Tibial nerve (tissue), 4 donors: Measurements from ENCODE around the gene DLX2. TPM values are rescaled to one million over a fixed set of nuclear protein-coding genes. Genes with fewer than 3 reads are reported as not detected.

ENCODE experiments used
- DNase-seq, 2 donors: peaks; one replicate each; pipeline ENCODE4 v3.0.0-alpha.2; 2019; ENCODE audit warnings: low spot score in 2 of 2
- H3K27ac ChIP-seq, 4 donors: fragments of 200-600 bp; sonication (generic) in 3 of 4; one replicate each; pipeline ENCODE4 v1.5.1; 2017 to 2019; ENCODE audit warnings: mild to moderate bottlenecking in 1 of 4
- H3K27me3 ChIP-seq, 2 donors: fragments of 200-600 bp; sonication (generic) in 1 of 2; one replicate each; pipeline versions ENCODE4 v1.5.1 to v1.6.0; 2017 to 2019
- H3K36me3 ChIP-seq, 3 donors: fragments of 200-600 bp; sonication (generic); one replicate each; pipeline ENCODE4 v1.5.1; 2018 to 2019
- H3K4me1 ChIP-seq, 4 donors: fragments of 200-600 bp; sonication (generic) in 3 of 4; one replicate each; pipeline ENCODE4 v1.5.1; 2017 to 2019
- H3K4me3 ChIP-seq, 4 donors: fragments of 200-600 bp; sonication (generic) in 3 of 4; one replicate each; pipeline ENCODE4 v1.5.1; 2017 to 2019; ENCODE audit warnings: mild to moderate bottlenecking in 1 of 4, moderate library complexity in 1 of 4
- H3K9me3 ChIP-seq, 4 donors: fragments of 200-600 bp; sonication (generic) in 3 of 4; one replicate each; pipeline ENCODE4 v1.5.1; 2017 to 2019
- EP300 ChIP-seq, 2 donors: sonication (generic); formaldehyde crosslinking; IDR thresholded peaks; one replicate each; pipeline ENCODE4 v1.6.1; 2017; ENCODE audit warnings: antibody characterized with exemption in 2 of 2, mild to moderate bottlenecking in 1 of 2
- POLR2A ChIP-seq, 2 donors: fragments of 450-650 bp; IDR thresholded peaks; one replicate each; pipeline ENCODE4 v1.6.1; 2017; ENCODE audit warnings: antibody characterized with exemption in 2 of 2, mild to moderate bottlenecking in 2 of 2, moderate library complexity in 2 of 2
- WGBS, 2 donors: methylation state at CpG; one replicate each; pipeline ENCODE4 v1.1.5; 2018; 5-methylcytosine and 5-hydroxymethylcytosine counted together
- total RNA-seq, 4 donors: library from RNA; depleted of rRNA; stranded (reverse); fragments of >200 nt; gene quantifications; one replicate each; pipeline ENCODE4 v1.1.0, GENCODE V29; 2016
- TF ChIP-seq, protein P1 (sequence below), 5 experiments: fragments of 200-600 bp in 3 of 5; fragments of 450-650 bp in 2 of 5; sonication (generic) in 3 of 5; IDR thresholded peaks; one replicate each; pipeline ENCODE4 v1.5.1; 2016 to 2019; ENCODE audit warnings: antibody characterized with exemption in 5 of 5, mild to moderate bottlenecking in 3 of 5, moderate library complexity in 2 of 5

DLX2 gene
- total RNA-seq, 4 donors from 2014 or later: not detected

DNA sequence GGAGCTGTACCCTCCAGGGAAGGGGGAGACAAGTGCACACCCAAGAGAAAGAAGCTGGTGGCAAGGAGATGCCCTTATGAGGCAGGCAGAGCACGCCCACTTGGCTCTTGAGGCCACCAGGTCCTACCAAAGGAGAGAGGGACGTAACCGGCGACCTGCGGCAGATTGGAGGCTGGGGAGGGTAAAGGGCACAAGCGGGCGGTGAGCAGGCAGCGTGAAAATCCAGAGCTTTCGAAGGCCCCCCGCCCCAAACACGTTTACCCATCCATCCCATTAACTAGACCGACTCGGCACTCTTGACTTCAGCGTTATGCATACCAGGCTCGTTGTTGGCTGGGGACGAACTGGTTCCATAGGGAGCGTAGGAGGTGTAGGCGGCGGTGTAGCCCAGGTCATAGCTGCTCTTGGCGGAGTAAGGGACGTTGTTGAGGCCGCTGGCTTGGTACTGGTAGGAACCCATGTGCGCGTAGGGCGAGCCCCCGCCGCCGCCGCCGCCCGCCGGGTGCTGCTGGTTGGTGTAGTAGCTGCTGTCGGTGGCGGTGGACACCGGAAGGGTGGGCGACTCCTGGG lies 794 bp downstream of the DLX2 start:
- no peaks in the 10 kb centered on the region for H3K36me3 ChIP-seq
- H3K27me3 ChIP-seq: peaks cover 19 to 100% of the 10 kb centered on the region in 2 donors
- TF ChIP-seq POLR2A (IDR thresholded peaks at IDR 0.05) (no peak), EP300 (IDR thresholded peaks at IDR 0.05) (no peak)
- TF ChIP-seq, protein P1, sequence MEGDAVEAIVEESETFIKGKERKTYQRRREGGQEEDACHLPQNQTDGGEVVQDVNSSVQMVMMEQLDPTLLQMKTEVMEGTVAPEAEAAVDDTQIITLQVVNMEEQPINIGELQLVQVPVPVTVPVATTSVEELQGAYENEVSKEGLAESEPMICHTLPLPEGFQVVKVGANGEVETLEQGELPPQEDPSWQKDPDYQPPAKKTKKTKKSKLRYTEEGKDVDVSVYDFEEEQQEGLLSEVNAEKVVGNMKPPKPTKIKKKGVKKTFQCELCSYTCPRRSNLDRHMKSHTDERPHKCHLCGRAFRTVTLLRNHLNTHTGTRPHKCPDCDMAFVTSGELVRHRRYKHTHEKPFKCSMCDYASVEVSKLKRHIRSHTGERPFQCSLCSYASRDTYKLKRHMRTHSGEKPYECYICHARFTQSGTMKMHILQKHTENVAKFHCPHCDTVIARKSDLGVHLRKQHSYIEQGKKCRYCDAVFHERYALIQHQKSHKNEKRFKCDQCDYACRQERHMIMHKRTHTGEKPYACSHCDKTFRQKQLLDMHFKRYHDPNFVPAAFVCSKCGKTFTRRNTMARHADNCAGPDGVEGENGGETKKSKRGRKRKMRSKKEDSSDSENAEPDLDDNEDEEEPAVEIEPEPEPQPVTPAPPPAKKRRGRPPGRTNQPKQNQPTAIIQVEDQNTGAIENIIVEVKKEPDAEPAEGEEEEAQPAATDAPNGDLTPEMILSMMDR (IDR thresholded peaks at IDR 0.05): no peak
- H3K4me1 ChIP-seq: peaks cover 0 to 84% (median 60%) of the 10 kb centered on the region in 4 donors
- H3K9me3 ChIP-seq: no peaks in the 10 kb centered on the region
- WGBS, 2 donors: 4% methylated on average over 25 to 36 of the region's 36 CpGs
- peak overlapping the region; percentile 34 to 65 (median 44) for H3K4me3 ChIP-seq
- no peak for DNase-seq
- peak overlapping the region in 1 of 4 donors; percentile 63 for H3K27ac ChIP-seq

DNA sequence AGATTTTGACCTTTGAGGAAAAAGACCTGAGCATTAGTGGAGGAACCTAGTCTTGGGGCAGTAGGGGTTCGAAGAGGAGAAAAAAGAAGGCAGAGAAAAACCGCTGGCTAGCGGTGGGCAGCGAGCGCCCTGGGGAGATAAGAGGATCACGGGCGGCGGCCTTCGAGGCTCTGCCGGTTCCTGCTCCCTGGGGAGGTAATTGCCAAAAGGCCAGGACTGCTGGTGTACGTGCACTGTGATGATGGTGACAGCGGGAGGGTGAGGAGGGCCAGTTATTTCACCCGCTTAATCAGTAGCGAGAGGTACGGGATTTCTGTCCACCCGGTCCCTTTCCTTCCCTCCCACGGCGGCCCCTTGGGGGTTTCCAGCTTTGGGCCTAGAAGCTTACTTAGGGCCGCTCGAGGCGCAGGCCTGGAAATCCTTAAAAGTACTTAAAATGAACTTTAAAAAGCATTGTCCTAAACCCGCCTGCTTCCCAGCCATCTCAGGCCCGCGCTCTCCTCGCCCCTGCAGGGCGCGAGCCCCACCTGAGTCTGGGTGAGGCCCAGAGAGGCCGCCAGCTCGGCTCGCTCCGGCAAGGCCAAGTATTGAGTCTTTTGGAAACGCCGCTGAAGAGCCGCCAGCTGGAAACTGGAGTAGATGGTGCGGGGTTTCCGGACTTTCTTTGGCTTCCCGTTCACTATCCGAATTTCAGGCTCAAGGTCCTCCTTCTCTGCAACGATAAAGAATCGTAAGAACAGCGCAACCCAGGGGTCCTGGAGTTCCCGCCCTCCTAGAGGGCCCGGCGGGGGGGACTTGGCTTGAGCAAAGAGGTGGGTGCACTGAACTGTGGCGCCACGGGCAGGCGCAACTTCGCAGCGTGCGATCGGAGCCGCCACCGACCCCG lies 1.5 kb downstream of the DLX2 start:
- TF ChIP-seq POLR2A (IDR thresholded peaks at IDR 0.05): no peak
- TF ChIP-seq EP300 (IDR thresholded peaks at IDR 0.05): no peak
- TF ChIP-seq, protein P1 (IDR thresholded peaks at IDR 0.05): no peak
- H3K4me3 ChIP-seq: peak overlapping the region in 1 of 4 donors; percentile 65
- H3K27me3 ChIP-seq: peaks cover 18 to 100% of the 10 kb centered on the region in 2 donors
- 33% methylated on average over 50 to 53 of the region's 54 CpGs for WGBS, 2 donors
- H3K4me1 ChIP-seq: peaks cover 0 to 85% (median 62%) of the 10 kb centered on the region in 4 donors
- H3K9me3 ChIP-seq: no peaks in the 10 kb centered on the region
- DNase-seq: no peak
- H3K36me3 ChIP-seq: no peaks in the 10 kb centered on the region
- no peak overlapping the region for H3K27ac ChIP-seq

DNA sequence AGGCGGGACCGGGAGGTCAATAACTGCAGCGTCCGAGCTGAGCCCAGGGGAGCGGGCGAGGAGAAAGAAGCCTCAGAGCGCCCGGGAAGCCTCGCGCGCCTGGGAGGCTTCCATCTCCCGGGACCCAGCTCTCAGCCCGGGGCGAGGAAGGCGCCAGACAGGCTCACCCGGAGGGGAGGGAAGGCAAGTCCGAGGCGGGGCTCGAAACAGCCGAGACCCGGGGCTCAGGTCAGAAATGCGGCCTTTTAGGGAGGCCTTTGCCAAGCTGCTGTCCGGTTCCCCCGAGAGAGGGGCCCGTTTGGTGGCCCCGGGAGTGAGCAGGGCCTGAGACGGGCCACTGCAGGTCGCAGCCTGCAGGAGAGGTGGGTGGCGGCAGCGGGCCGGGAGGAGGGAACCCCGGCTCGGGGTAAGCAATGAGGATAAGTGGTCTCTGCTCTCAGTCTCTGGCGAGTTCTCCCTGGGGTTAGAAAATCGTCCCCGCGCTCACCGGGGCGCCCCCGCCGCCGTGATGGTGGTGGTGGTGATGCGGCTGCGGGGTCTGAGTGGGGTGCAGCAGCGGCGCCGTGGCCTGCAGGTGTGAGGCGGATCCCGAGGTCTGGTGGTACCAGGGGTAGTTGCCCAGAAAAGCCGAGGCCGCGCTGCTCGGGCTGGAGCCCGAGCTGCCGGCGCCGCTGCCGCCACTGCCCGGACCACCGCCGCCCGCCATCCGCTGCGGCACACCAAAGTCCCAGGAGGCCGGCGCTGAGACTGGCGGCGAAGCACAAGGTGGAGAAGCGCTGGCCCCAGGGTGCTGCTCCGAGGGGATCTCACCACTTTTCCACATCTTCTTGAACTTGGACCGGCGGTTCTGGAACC lies 2.4 kb downstream of the DLX2 start:
- TF ChIP-seq EP300 (IDR thresholded peaks at IDR 0.05) (no peak), POLR2A (IDR thresholded peaks at IDR 0.05) (no peak)
- TF ChIP-seq, protein P1 (IDR thresholded peaks at IDR 0.05): no peak
- H3K9me3 ChIP-seq: no peaks in the 10 kb centered on the region
- 6 to 15% methylated on average over 31 to 72 of the region's 72 CpGs for WGBS, 2 donors
- peaks cover 0 to 87% (median 67%) of the 10 kb centered on the region in 4 donors for H3K4me1 ChIP-seq
- no peaks in the 10 kb centered on the region for H3K36me3 ChIP-seq
- H3K27ac ChIP-seq: no peak overlapping the region
- peaks cover 16 to 100% of the 10 kb centered on the region in 2 donors for H3K27me3 ChIP-seq
- DNase-seq: no peak
- H3K4me3 ChIP-seq: no peak overlapping the region

DNA sequence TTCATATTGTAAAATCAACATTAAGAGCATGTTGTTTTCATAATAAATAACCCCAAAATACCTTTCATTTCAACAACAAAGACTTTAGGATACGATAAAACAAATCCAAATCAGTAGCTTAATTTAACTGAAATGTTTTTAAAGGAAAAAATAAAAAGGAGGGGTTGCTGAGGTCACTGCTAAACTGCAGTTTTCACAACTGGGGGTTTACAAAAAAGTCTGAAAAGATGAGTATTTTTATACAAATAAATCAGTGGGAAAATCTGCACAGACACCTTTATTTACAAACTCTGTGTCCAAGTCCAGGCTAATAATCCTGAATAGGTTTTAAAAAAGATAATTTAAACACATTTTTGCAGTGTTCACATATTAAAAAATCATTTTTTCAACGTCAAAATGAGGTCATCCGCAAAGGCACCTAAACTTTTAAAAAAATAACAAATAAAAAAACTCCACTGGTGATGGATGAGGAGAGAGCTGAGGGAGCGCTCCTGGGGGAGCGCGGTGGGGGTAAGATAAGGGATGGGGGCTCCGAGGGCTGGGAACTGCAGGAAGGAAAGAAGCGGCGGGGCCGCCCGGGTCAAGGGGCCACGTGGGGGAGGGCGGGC lies 3.1 kb downstream of the DLX2 start:
- 9 to 11% methylated on average over 13 of the region's 13 CpGs for WGBS, 2 donors
- no peaks in the 10 kb centered on the region for H3K9me3 ChIP-seq
- H3K36me3 ChIP-seq: no peaks in the 10 kb centered on the region
- H3K27ac ChIP-seq: no peak overlapping the region
- no peak for DNase-seq
- peaks cover 16 to 100% of the 10 kb centered on the region in 2 donors for H3K27me3 ChIP-seq
- TF ChIP-seq POLR2A (IDR thresholded peaks at IDR 0.05) (no peak), EP300 (IDR thresholded peaks at IDR 0.05) (peak in 1 of 2 donors; percentile 3)
- TF ChIP-seq, protein P1 (IDR thresholded peaks at IDR 0.05): no peak
- H3K4me1 ChIP-seq: peaks cover 0 to 94% (median 74%) of the 10 kb centered on the region in 4 donors
- H3K4me3 ChIP-seq: peak overlapping the region in 2 of 4 donors; percentile 5 to 44
